Stimulated activated CD4-positive, alpha-beta T cell treated with anti-CD3 and anti-CD28 coated beads, TNF-alpha, amount 100 ng/mL, for 24 hours (primary cell): Measurements from ENCODE around the gene RHOV.
"Not testable (repeated sequence)": the region's sequence is repeated elsewhere in the genome, so short reads cannot be mapped to it uniquely, and the experiment has no call there.

Source experiments
- DNase-seq, 3 experiments: peaks; one replicate each; pipeline ENCODE4 v3.0.0-alpha.2; 2020; ENCODE audit warnings: low read depth in 3 of 3

The RHOV gene

DNA sequence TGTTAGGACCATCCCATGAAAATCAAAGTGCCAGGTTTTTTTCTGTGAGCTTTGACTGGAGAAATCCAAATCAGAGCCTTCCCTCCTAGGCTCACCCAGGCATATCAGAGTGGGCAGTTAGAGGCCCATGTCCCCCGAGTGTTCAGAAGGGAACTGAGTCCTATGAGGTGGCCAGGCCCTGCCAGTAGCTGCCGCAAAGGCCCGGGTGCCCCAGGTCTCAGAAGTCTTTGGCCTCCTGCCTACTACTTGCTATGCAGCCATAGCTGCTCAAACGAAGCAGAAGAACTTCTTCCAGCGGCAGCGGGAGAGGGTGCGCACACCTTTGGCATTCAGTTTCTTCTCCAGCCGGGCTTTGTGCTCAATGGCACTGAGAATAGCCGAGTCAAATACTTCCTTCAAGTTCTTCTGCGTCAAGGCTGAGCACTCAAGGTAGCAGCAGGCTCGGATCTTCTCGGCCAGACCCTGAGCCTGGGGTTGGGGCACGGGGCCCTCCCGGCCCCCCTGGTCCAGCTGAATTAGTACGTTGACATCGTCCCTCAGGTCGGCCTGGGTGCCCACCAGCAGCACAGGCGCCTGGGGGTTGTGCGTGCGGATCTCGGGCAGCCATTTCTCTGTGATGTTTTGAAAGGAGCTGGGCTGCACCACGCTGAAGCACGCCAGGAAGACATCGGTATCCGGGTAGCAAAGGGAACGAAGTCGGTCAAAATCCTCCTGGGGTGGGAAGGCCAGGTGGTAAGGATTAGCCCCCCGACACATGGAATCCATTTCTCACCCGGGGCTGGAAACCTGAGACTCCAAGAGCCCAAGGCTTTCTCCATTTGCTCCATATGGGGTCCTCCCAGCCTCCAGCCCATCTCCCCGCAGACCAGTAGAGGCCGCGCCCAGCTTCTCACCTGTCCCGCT is 992 bp downstream of the RHOV start:
- DNase-seq = no peak

DNA sequence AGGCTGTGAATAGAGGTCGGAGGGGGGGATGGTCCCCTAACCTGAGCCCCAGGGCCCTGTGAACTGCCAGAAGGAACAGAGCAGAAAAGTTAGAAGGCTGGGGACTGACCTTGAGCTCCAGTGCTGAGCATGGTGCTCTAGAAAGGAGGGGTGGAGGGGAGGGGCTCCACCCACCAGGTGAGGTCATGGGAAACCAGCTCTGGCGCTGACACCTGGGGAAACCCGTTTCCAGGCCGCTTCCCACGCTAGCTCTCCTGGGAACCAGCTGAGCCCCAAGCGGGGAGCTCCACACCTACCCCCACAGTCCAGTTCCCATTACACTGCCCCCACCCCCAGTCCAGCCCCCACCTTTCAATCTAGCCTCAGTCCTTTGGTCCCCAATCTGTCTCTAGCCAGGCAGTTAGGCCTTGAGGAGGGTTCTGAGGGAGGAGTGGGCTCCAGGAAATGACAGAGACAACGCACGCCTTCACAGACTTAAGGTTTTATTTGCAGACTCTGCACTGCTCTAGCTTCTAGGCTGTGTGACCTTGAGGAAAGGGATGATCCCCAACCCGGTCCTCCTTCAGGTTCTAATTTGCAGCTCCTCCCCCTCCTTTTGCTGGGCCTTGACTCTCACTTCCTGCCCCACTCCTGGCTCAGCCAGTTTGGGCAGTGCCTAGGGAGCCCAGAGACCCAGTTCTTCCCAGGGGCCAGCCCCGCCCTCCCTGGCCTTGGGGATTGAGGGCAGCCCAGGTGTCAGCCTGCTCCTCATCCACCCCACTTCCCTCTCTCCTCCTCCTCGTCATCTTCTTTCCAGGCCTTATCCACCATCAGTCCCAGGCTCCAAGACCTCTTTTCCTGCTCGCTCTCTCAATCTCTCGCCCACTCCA is 2.1 kb downstream of the RHOV start:
- DNase-seq = peak in 1 of 3 experiments; percentile 18

DNA sequence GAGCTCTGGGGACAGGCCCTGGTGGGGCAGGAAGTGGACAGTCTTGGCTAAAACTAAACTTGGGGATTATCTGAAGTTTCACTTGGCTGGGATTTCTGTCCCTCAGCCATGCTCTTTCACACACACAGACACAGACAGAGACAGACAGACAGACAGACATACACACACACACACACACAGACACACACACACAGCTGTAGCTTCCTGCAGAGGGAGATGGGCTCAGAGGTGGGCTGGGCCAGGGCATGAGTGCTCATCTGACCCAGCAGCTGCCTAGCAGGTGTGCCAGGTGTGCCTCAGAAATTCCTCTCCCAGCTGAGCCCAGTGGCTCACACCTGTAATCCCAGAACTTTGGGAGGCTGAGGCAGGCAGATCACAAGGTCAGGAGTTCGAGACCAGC is 3.3 kb downstream of the RHOV start:
- DNase-seq = no peak

DNA sequence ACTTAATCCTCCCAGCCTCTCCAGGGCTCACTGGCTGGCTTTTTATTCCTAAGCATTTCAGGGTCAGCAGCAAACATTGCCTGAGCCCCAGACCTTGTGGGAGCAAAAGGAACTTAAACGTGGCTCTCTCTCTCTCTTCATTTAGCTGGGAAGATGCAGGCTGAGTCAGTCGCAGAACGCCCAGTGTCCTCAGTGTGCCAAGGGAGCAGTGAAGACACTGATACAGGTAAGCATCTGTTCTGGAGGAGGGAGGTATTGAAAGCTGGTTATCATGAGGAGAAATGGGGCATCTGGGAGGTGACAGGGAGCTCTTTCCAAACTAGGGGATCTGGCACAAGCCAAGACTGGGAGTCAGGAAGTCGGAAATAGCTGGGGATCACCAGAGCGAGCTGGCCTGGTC is 4.3 kb downstream of the RHOV start:
- DNase-seq = no peak

DNA sequence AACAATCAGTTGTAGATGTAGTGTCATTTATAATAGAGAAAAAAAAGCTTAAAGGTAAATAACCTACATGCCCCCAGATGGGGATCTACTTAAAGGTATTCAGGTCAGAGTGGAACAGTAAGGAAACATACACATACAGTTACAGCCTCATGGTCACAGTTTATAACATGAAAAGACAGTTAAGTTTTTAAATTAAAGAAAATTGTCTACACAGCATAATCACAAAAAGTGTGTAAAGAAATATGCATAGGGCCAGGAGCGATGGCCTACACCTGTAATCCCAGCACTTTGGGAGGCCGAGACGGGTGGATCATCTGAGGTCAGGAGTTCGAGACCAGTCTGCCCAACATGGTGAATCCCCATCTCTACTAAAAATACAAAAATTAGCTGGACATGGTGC is 6.8 kb downstream of the RHOV start:
- DNase-seq = no peak

DNA sequence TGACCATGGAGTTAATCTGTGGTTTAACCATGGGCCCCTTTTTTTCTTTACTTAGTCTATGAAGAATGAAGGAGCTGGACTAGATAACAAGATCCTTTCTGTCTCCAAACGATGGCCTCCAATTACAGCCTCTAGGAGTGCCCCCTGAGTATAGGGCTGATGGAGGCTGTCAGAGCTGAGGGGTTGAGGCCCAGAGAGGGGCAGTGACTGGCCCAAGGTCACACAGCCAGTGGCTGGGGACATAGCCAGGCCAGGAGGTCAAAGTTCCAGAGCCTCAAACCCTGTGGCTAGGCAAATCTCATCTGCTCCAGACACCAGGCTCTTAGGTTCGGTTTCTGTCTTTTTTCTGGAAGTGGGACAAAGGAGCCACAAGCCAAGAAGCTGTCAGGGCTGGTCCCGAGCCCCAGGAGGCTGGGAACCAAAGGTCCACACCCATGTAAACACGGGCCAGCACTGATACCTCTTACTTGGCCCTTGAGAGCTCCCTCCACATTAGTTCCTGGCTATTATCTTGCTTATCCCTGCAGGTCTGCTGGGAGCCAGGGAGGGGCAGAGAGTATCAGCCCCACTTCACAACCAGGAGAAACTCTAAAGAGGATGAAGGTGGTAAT is 10.3 kb downstream of the RHOV start:
- no peak for DNase-seq

DNA sequence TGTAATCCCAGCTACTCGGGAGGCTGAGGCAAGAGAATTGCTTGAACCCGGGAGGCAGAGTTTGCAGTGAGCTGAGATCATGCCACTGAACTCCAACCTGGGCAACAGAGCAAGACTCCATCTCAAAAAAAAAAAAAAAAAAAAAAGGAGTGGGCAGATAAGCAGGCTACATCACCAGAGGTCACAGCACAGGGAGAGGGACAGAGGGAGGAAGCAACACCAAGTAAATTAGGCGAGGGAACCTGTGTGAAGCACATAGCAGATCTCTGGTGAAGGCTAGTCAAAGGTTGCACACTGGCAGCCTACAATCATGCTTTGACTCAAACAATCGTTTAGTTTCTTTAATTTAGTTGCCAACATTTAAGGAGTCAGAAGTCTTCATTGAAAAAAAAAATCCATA is 12.9 kb downstream of the RHOV start:
- DNase-seq = not testable (repeated sequence)

DNA sequence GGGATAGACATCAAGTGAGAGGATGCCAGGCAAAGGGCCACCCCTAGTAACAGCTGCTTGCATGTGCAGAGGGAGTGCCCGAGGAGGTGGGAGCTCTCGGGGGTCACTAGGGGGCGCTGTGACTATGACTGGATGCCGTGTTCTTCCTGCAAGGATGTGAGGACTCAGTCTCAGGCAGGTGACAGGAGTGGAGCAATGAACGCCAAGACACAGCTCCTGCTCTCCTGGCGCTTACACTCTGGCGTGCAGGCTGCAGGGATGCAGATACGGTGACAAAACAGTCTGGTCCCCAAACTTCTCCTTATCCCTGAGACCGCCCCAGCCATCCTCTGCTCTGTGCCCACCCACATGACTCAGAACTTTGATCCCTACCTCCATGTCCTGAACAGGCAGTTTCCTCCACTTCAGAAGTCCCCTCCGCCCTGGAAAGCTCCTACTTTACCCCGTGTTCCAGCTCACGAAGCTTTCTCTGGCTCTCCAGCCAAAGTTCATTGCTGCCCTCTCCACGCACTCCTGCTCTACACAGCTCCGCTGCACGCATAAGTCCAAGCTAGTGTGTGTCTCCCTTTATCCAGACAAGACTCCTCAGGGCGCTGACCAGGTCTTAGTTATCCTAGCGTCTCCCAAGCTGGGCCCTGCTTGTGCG is 14.7 kb downstream of the RHOV start:
- peak; percentile 73 to 87 (median 75) for DNase-seq

DNA sequence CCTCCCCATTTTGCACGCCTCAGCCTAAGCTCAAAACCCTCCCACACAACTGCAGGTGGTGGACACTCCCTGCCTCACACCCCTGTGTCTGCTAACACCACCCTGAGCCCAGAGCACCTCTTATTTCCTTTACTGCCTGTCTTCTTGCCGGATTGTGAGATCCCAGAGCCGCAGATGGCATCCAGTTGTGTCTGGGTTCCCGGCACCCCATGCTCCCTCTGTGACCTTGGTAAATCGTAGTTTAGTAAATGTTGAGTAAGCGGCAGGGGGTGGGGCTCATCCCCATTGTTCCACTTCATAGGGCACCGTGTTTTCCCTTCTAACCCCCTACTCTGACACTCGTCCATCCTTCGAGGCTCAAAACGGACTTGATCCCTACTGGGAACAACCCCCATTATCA is 15.3 kb downstream of the RHOV start:
- no peak for DNase-seq

DNA sequence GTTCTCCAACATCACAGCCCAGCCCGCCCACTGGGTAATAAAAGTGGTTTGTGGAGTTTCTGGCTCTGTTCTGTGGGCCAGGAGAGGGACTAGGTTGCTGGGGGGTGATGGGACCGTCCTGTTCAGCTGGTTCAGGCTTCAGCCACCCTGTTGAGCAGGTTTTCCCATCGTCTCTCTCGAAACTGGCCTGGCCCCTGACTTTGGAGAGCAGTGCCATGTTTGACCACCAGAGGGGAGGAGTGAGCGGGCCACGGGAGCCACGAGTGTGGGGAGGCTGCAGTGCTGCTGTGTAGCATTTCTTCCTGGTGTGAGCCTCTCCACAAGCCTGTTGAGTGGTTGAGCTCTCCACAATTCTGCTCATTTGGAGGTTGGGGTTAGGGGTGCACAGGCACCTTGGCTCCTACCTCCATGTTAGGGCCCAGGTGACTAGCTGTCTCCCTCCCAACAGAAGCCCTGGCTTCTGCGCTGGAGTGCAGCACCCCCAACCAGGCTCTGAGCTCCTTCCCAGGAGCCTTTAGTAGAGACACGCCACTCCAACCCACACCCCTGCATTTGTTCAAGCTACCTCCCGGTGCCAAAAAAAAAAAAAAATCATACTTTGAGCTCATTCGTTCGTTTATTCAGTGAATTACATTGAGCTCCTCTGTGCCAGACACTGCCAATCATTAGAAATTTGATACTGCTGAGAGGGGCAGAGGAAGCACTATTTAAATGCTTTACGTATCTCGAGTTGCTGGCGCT is 16.3 kb downstream of the RHOV start:
- peak; percentile 62 to 76 (median 65) for DNase-seq

DNA sequence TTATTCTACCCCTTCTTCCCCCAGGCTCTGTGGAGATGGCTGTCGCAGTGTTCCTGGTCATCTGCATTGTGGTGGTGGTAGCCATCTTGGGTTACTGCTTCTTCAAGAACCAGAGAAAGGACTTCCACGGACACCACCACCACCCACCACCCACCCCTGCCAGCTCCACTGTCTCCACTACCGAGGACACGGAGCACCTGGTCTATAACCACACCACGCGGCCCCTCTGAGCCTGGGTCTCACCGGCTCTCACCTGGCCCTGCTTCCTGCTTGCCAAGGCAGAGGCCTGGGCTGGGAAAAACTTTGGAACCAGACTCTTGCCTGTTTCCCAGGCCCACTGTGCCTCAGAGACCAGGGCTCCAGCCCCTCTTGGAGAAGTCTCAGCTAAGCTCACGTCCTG is 17.3 kb downstream of the RHOV start:
- DNase-seq = no peak

DNA sequence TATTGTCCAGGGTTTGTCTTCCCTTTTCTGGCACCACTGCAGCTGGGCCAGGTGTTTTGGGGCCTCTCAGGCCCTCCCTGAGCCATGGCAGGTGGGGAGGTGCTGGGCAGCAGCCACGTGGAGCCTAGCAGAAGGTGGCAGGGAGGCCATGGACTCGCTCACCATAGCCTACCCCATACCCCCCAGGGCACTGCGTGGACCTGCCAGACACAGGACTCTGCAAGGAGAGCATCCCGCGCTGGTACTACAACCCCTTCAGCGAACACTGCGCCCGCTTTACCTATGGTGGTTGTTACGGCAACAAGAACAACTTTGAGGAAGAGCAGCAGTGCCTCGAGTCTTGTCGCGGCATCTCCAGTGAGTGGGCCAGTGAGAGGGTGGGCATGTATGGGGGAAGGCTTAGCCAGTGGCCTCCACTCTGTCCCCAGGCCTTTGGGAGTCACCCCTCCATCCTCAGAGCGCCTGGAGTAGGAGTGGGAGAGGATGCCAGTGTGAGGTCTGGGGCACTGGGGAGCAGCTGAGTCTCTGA is 18.3 kb downstream of the RHOV start:
- no peak for DNase-seq

DNA sequence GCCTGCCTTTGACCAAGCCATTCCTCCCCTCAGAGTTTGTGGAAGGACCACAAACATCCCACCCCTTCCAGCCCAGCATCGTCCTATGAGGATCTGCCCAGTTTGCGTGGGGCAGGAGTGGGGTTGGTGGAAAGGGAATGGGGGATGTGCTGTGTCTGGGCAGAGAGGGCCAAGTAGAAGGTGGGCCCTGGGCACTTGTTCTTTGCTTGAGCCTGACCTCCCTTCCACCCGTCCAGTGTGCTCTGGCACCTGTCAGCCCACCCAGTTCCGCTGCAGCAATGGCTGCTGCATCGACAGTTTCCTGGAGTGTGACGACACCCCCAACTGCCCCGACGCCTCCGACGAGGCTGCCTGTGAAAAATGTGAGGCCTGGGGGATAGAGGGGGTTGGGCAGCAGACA is 19.9 kb downstream of the RHOV start:
- no peak for DNase-seq

DNA sequence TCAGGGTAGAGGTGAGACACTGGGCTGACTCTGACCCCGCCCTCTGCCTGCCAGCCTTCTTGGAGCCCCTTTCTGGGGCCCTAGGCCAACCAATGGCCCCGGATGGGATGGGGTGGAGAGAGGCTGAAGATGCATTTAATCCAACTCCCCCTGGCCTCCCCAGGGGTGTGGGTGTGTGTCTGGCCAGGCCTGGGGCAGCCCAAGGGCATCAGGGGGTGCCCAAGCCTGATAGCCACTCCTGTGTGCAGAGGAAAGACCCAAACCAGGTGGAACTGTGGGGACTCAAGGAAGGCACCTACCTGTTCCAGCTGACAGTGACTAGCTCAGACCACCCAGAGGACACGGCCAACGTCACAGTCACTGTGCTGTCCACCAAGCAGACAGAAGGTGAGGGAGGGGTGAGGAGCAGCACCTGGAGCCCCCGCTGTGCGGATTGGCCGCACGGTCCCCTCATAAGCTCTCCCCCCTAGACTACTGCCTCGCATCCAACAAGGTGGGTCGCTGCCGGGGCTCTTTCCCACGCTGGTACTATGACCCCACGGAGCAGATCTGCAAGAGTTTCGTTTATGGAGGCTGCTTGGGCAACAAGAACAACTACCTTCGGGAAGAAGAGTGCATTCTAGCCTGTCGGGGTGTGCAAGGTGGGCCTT is 20.7 kb downstream of the RHOV start:
- DNase-seq = no peak

DNA sequence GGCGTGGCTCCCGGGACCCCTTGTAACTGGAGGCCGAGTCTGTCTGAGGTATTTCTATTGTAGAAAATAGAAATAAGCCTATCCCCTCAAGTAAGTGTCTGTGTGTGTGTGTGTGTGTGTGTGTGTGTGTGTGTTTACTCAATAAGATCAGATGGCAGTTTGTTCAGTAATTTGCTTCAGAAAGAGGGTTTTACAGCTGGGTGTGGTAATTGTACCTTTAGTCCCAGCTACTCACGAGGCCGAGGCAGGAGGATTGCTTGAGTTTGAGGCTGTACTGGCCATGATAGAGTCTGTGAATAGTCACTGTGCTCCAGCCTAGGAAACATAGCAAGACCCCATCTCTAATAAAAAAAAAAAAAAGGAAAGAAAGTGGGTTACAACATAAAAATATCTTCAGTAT is 21.5 kb downstream of the RHOV start:
- DNase-seq = no peak

DNA sequence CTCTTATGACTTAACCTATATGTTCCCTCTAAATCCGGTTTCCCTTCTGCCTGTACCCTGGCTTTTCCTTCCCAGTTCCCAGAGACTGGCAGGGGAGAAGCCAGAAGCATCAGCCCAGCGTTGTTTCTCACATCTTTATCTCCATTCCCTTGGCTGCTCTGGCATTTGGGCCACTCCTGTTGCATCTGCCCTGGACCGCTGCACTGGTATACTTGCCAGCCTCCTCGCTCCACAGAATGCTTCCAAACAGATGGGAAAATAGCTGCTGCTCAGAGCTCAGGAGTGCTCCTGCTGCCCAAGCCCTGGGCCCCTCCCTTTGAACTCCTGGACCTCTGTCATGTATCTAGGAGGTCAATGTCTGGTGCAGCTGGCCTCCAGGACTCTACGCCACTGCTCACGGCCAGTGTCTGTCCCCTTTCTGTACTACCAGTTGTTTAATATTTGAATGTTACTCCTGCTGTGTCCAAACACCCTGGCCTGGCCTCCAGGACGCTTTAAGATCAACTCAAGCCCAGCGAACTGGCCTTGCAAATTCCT is 23.4 kb downstream of the RHOV start:
- DNase-seq = no peak

DNA sequence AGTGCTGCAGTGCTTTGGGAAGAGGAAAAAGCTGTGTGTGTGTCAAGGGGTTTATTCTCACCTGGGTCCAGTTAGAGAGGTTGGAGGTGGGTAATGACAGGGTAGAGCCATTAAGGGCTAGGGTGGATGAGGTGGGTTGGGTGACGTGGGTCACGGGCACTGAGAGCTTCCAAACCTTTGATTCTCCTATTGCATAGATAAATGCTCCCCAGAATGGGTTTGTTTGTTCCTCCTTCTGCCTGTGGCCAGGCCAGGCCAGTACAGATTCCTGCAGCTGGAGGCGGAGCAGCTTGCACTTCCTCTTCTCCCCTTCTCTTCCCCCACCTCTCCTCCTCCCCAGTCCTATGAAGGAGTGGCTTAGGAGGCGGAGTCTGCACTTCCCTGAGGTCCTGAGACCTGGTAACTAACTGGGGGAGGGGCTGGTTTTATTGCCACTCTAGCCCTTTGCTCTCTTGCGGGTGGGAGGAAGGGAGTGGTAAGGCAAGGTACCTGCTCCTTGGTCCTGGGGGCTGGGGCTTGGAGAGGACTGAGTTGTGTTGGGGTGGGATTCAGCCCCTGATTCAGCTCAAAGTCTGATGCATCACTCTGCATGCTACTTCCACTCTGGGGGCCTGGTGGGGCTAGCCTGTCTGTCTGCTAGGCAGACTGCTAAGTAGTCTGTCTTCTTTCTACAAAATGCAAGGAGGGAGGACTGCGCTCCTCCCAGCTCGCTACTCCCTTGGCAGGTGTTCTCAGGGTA is 26.6 kb downstream of the RHOV start:
- no peak for DNase-seq

DNA sequence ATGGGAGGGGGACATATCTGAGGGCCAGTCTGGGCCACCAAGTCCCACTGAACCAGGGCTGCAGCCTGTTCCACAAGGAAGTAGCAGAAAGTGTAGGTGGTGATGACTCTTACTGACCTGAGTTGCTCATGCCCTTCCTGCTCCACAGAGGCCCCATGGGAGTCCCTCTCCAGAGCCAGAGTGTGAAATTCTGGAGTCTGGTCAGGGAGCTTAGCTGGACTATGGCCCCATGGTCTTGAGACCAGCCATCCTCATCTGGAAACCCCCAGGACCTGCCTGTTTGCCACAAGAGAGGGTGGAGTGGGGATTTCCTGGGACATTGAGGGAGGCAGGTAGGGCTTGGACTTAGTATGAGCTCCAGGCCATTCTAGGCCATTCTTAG is 27.2 kb downstream of the RHOV start:
- no peak for DNase-seq

DNA sequence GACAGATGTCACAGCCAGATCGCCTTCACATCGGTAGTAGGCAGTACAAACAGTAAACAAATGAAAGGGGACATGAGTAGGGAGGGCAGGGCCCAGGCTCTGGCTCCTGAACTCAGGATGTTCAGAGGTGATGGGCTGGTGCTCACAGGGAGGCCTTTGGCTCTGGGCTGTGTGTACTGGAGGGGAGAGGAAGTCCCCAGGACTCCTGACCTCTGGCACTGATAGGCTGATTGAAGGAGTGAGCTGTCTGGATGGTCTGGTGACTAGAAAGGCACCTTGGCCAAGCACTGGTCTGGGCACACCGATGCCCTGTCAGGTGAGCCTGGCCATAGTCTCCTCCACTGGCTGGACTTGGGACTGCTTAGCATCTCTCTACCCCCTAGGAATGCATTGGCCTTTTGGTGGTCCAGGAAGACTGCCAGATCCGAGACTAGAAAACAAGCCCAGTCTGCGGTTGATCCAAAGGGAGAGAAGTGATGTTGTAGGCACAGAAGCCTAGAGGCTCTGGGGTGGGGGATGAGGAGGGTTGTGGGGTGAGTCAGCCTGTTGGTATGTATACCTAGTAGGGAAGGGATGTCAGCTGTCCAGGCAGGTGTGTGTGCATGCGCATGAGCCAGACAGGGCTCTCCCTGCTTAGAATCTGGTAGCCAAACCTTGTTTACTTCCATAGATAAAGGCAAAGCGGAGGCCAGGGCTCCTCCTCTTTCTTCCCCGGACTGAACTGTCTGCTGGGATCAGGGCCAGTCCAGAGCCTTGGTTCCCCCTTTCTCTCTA is 28.3 kb downstream of the RHOV start:
- no peak for DNase-seq
